Liver (tissue), 9 donors: ENCODE measurements around the gene WDR74. TPM values are rescaled to one million over a fixed set of nuclear protein-coding genes. Genes with fewer than 3 reads are reported as not detected.

Experiments used
- DNase-seq: peaks from one replicate; pipeline ENCODE4 v3.0.0-alpha.2; 2017; ENCODE audit warnings: low spot score
- H3K27ac ChIP-seq, 2 donors: one replicate each; pipeline ENCODE4 v1.7.0; 2013; ENCODE audit warnings: inconsistent platforms in 2 of 2, low read length in 2 of 2, control low read depth in 1 of 2, low read depth in 1 of 2, mild to moderate bottlenecking in 1 of 2
- H3K27me3 ChIP-seq, 4 donors: one replicate each; pipeline versions ENCODE4 v1.6.1 to v1.7.0; 2013; ENCODE audit warnings: low read length in 3 of 4, inconsistent platforms in 1 of 4, mild to moderate bottlenecking in 1 of 4, moderate library complexity in 1 of 4; ENCODE audit not compliant: control insufficient read depth in 4 of 4, insufficient read depth in 4 of 4
- H3K36me3 ChIP-seq, 4 donors: one replicate each; pipeline versions ENCODE4 v1.6.1 to v1.7.0; 2013; ENCODE audit warnings: low read length in 3 of 4, mild to moderate bottlenecking in 3 of 4, low read depth in 1 of 4, moderate library complexity in 1 of 4; ENCODE audit not compliant: control insufficient read depth in 4 of 4, insufficient read depth in 3 of 4
- H3K4me1 ChIP-seq, 4 donors: one replicate each; pipeline versions ENCODE4 v1.6.1 to v1.7.0; 2013; ENCODE audit warnings: low read length in 3 of 4, mild to moderate bottlenecking in 3 of 4, moderate library complexity in 1 of 4; ENCODE audit not compliant: control insufficient read depth in 4 of 4, insufficient read depth in 4 of 4
- H3K4me3 ChIP-seq, 3 donors: one replicate each; pipeline versions ENCODE4 v1.6.1 to v1.7.0; 2013; ENCODE audit warnings: low read length in 3 of 3, control low read depth in 1 of 3, low read depth in 1 of 3, mild to moderate bottlenecking in 1 of 3
- H3K9ac ChIP-seq, 2 donors: one replicate each; pipeline ENCODE4 v1.7.0; 2013; ENCODE audit warnings: low read length in 2 of 2, mild to moderate bottlenecking in 2 of 2, moderate library complexity in 2 of 2, control low read depth in 1 of 2, low read depth in 1 of 2
- H3K9me3 ChIP-seq, 4 donors: one replicate each; pipeline versions ENCODE4 v1.6.1 to v1.7.0; 2013; ENCODE audit warnings: low read length in 3 of 4; ENCODE audit not compliant: control insufficient read depth in 4 of 4
- ATF3 ChIP-seq: IDR thresholded peaks from 2 replicates; pipeline ENCODE4 v1.6.1; 2016; ENCODE audit warnings: antibody characterized with exemption
- CTCF ChIP-seq: fragments of 150-350 bp; IDR thresholded peaks from 2 replicates; pipeline ENCODE4 v1.5.1; 2017; ENCODE audit warnings: improper control_type of control experiment, low read depth, low read length; ENCODE audit not compliant: missing input control
- EGR1 ChIP-seq, 2 donors: IDR thresholded peaks; 2 replicates each; pipeline ENCODE4 v1.6.1; 2016 to 2018; ENCODE audit warnings: antibody characterized with exemption in 2 of 2, low read depth in 2 of 2
- FOXA1 ChIP-seq: IDR thresholded peaks from 2 replicates; pipeline ENCODE4 v1.6.1; 2016; ENCODE audit warnings: antibody characterized with exemption
- FOXA2 ChIP-seq: IDR thresholded peaks from 2 replicates; pipeline ENCODE4 v1.6.1; 2016; ENCODE audit warnings: antibody characterized with exemption
- GABPA ChIP-seq, 2 donors: IDR thresholded peaks in 1 of 2; conservative IDR thresholded peaks in 1 of 2; 2 replicates each; pipeline ENCODE4 v1.6.1; 2016; ENCODE audit warnings: antibody characterized with exemption in 2 of 2, mild to moderate bottlenecking in 1 of 2, moderate library complexity in 1 of 2
- HNF4A ChIP-seq, 2 donors: conservative IDR thresholded peaks; 2 replicates each; pipeline ENCODE4 v1.6.1; 2016; ENCODE audit warnings: antibody characterized with exemption in 2 of 2, mild to moderate bottlenecking in 2 of 2
- HNF4G ChIP-seq: IDR thresholded peaks from 2 replicates; pipeline ENCODE4 v1.6.1; 2016; ENCODE audit warnings: antibody characterized with exemption
- JUND ChIP-seq, 2 donors: IDR thresholded peaks; 2 replicates each; pipeline ENCODE4 v1.6.1; 2016; ENCODE audit warnings: antibody characterized with exemption in 2 of 2
- MAX ChIP-seq: IDR thresholded peaks from 2 replicates; pipeline ENCODE4 v1.6.1; 2016; ENCODE audit warnings: antibody characterized with exemption
- NR2F2 ChIP-seq: IDR thresholded peaks from 2 replicates; pipeline ENCODE4 v1.6.1; 2016; ENCODE audit warnings: antibody characterized with exemption
- RAD21 ChIP-seq, 2 donors: IDR thresholded peaks; 2 replicates each; pipeline ENCODE4 v1.6.1; 2016; ENCODE audit warnings: antibody characterized with exemption in 2 of 2, mild to moderate bottlenecking in 2 of 2
- REST ChIP-seq: IDR thresholded peaks from 2 replicates; pipeline ENCODE4 v1.6.1; 2016; ENCODE audit warnings: antibody characterized with exemption, mild to moderate bottlenecking
- RXRA ChIP-seq, 2 donors: IDR thresholded peaks; 2 replicates each; pipeline ENCODE4 v1.6.1; 2017 to 2018; ENCODE audit warnings: antibody characterized with exemption in 2 of 2, mild to moderate bottlenecking in 1 of 2
- SP1 ChIP-seq: IDR thresholded peaks from 2 replicates; pipeline ENCODE4 v1.6.1; 2018; ENCODE audit warnings: antibody characterized with exemption, mild to moderate bottlenecking
- TAF1 ChIP-seq: conservative IDR thresholded peaks from 2 replicates; pipeline ENCODE4 v1.6.1; 2016; ENCODE audit warnings: antibody characterized with exemption, mild to moderate bottlenecking
- YY1 ChIP-seq: IDR thresholded peaks from 2 replicates; pipeline ENCODE4 v1.6.1; 2016; ENCODE audit warnings: antibody characterized with exemption, mild to moderate bottlenecking
- ZBTB33 ChIP-seq: IDR thresholded peaks from 2 replicates; pipeline ENCODE4 v1.6.1; 2016; ENCODE audit warnings: antibody characterized with exemption
- WGBS: extraction: QIAGEN DNeasy Blood & Tissue Kit; methylation state at CpG from one replicate; pipeline ENCODE4 v1.1.7; 2013; 5-methylcytosine and 5-hydroxymethylcytosine counted together
- polyA plus RNA-seq, 2 donors: library from polyadenylated mRNA; stranded (reverse) in 1 of 2; unstranded in 1 of 2; fragments of 200-250 nt in 1 of 2; fragments of >200 nt in 1 of 2; fragmentation: Nextera tagmentation in 1 of 2; extraction: Ambion mirVana in 1 of 2; gene quantifications; one replicate each; pipeline versions ENCODE4 v1.2.1 to v1.2.3, GENCODE V29; 2013 to 2015
- total RNA-seq, 2 donors: library from RNA; depleted of rRNA; stranded (reverse); fragments of >200 nt; gene quantifications; one replicate each; pipeline ENCODE4 v1.2.3, GENCODE V29; 2014
- donor health status: healthy.
- donor health status: healthy.
- donor health status: healthy.
- donor health status: healthy.
- donor health status: healthy.

Gene WDR74
- total and polyA plus RNA-seq, 4 donors = 17.1 to 22.5 (median 20.5) TPM

GRCh38 chr11:62865635-62866034 lies 26.2 kb upstream of the WDR74 start:
- H3K36me3 ChIP-seq = no peaks in the 10 kb centered on the region
- TF ChIP-seq FOXA2 = no peak
- no peak for TF ChIP-seq RXRA (IDR thresholded peaks at IDR 0.05)
- TF ChIP-seq SP1 = no peak
- no peak for TF ChIP-seq TAF1
- TF ChIP-seq RAD21 (IDR thresholded peaks at IDR 0.05) = no peak
- no peak for TF ChIP-seq ATF3
- no peak for TF ChIP-seq CTCF
- no peak for TF ChIP-seq HNF4A (conservative IDR thresholded peaks at IDR 0.05)
- TF ChIP-seq YY1 = no peak
- no peak for TF ChIP-seq JUND (IDR thresholded peaks at IDR 0.05)
- TF ChIP-seq NR2F2 = no peak
- no peak for TF ChIP-seq EGR1 (IDR thresholded peaks at IDR 0.05; ENCODE audit: low read depth in 2 of 2)
- no peak for TF ChIP-seq REST
- no peak for TF ChIP-seq ZBTB33
- TF ChIP-seq HNF4G = no peak
- H3K9me3 ChIP-seq = no peaks in the 10 kb centered on the region
- DNase-seq = no peak
- no peak overlapping the region for H3K9ac ChIP-seq
- no peaks in the 10 kb centered on the region for H3K27me3 ChIP-seq
- H3K4me1 ChIP-seq = no peaks in the 10 kb centered on the region
- WGBS = 82% methylated on average over 6 of the region's 6 CpGs
- H3K4me3 ChIP-seq = no peak overlapping the region
- no peak overlapping the region for H3K27ac ChIP-seq

GRCh38 chr11:62863687-62864335 lies 24.4 kb upstream of the WDR74 start:
- no peak overlapping the region for H3K27ac ChIP-seq
- no peaks in the 10 kb centered on the region for H3K9me3 ChIP-seq
- H3K4me1 ChIP-seq = no peaks in the 10 kb centered on the region
- 86% methylated on average over 4 of the region's 4 CpGs for WGBS
- H3K36me3 ChIP-seq = no peaks in the 10 kb centered on the region
- DNase-seq = no peak
- H3K4me3 ChIP-seq = no peak overlapping the region
- no peak overlapping the region for H3K9ac ChIP-seq
- H3K27me3 ChIP-seq = no peaks in the 10 kb centered on the region
- TF ChIP-seq HNF4G (no peak), FOXA1 (no peak), ZBTB33 (no peak), EGR1 (IDR thresholded peaks at IDR 0.05; ENCODE audit: low read depth in 2 of 2) (no peak), TAF1 (no peak), HNF4A (conservative IDR thresholded peaks at IDR 0.05) (no peak), MAX (no peak), NR2F2 (no peak), GABPA (IDR thresholded peaks at IDR 0.05 in 1 of 2, conservative IDR thresholded peaks at IDR 0.05 in 1 of 2) (no peak), CTCF (no peak), FOXA2 (no peak), RXRA (IDR thresholded peaks at IDR 0.05) (no peak), YY1 (no peak), SP1 (no peak), RAD21 (IDR thresholded peaks at IDR 0.05) (no peak), ATF3 (no peak)
